HEK293 (cell line): ENCODE results near the gene NRL.

ENCODE experiments used
- CTCF ChIA-PET: fragments of 350-600 bp; formaldehyde crosslinking; extraction: SDS; loops from one replicate; lab custom pipeline; 2021; ENCODE audit warnings: antibody characterized with exemption; lab: Yijun Ruan, JAX
- POLR2A ChIA-PET: fragments of 300-600 bp; formaldehyde crosslinking; extraction: SDS; loops from one replicate; lab custom pipeline; 2020; ENCODE audit warnings: antibody characterized with exemption, inconsistent platforms; lab: Yijun Ruan, JAX
- H3K27ac ChIP-seq: fragments of 200-500 bp; sonication (Bioruptor generic); 2 replicates; pipeline ENCODE4 v1.5.1; 2014; ENCODE audit warnings: low read depth, low read length, control low read depth, inconsistent platforms; ENCODE audit errors: extremely low read depth
- H3K36me3 ChIP-seq, 2 experiments: fragments of 200-500 bp in 1 of 2; sonication (Bioruptor generic) in 1 of 2; 1 replicate in 1 of 2; 2 replicates in 1 of 2; pipeline ENCODE4 v1.5.1; 2014 to 2017; ENCODE audit warnings: inconsistent platforms in 2 of 2, low read length in 2 of 2; ENCODE audit not compliant: control insufficient read depth in 2 of 2, insufficient read depth in 1 of 2
- H3K4me1 ChIP-seq: fragments of 200-500 bp; sonication (Bioruptor generic); 2 replicates; pipeline ENCODE4 v1.5.1; 2014; ENCODE audit warnings: mild to moderate bottlenecking, low read length, inconsistent platforms; ENCODE audit not compliant: control insufficient read depth, insufficient read depth
- H3K4me3 ChIP-seq: 2 replicates; pipeline ENCODE4 v1.5.1; 2011; ENCODE audit warnings: low read depth, mild to moderate bottlenecking, control low read depth, low read length, moderate library complexity
- H3K9me3 ChIP-seq: fragments of 200-500 bp; sonication (Bioruptor generic); 2 replicates; pipeline ENCODE4 v1.5.1; 2014; ENCODE audit warnings: low read depth, low read length, inconsistent platforms; ENCODE audit not compliant: control insufficient read depth, insufficient read depth
- BCL11B ChIP-seq: fragments of 450-650 bp; formaldehyde crosslinking; IDR thresholded peaks from 2 replicates; pipeline ENCODE4 v1.5.1; 2016; ENCODE audit warnings: low read depth, missing biosample characterization, missing genetic modification characterization
- EGR2 ChIP-seq: fragments of 450-650 bp; formaldehyde crosslinking; IDR thresholded peaks from 2 replicates; pipeline ENCODE4 v1.5.1; 2016; ENCODE audit warnings: low read depth, missing biosample characterization, missing genetic modification characterization
- GFI1B ChIP-seq: fragments of 450-650 bp; formaldehyde crosslinking; IDR thresholded peaks from 2 replicates; pipeline ENCODE4 v1.5.1; 2016; ENCODE audit warnings: missing biosample characterization, missing genetic modification characterization
- GLI2 ChIP-seq: fragments of 450-650 bp; formaldehyde crosslinking; IDR thresholded peaks from 2 replicates; pipeline ENCODE4; 2017; ENCODE audit warnings: missing biosample characterization, missing genetic modification characterization, low read depth, borderline replicate concordance
- YY2 ChIP-seq: fragments of 450-650 bp; formaldehyde crosslinking; IDR thresholded peaks from 2 replicates; pipeline ENCODE4 v1.5.1; 2016; ENCODE audit warnings: missing biosample characterization, missing genetic modification characterization
- ZBTB7A ChIP-seq: fragments of 450-650 bp; formaldehyde crosslinking; IDR thresholded peaks from 2 replicates; pipeline ENCODE4 v1.5.1; 2016; ENCODE audit warnings: low read depth, missing biosample characterization, missing genetic modification characterization
- ZNF133 ChIP-seq: fragments of 450-650 bp; formaldehyde crosslinking; IDR thresholded peaks from 2 replicates; pipeline ENCODE4 v1.5.1; 2016; ENCODE audit warnings: missing biosample characterization, missing genetic modification characterization
- ZNF146 ChIP-seq: fragments of 450-650 bp; formaldehyde crosslinking; IDR thresholded peaks from 2 replicates; pipeline ENCODE4 v1.5.1; 2016; ENCODE audit warnings: missing biosample characterization, missing genetic modification characterization
- ZNF175 ChIP-seq: fragments of 450-650 bp; formaldehyde crosslinking; IDR thresholded peaks from 2 replicates; pipeline ENCODE4 v1.5.1; 2016; ENCODE audit warnings: missing biosample characterization, missing genetic modification characterization
- ZNF23 ChIP-seq: fragments of 450-650 bp; formaldehyde crosslinking; IDR thresholded peaks from 2 replicates; pipeline ENCODE4 v1.5.1; 2016; ENCODE audit warnings: missing biosample characterization, missing genetic modification characterization, borderline replicate concordance
- ZNF335 ChIP-seq: fragments of 450-650 bp; formaldehyde crosslinking; conservative IDR thresholded peaks from 2 replicates; pipeline ENCODE4 v1.5.1; 2016; ENCODE audit warnings: missing biosample characterization, missing genetic modification characterization
- ZNF48 ChIP-seq: fragments of 450-650 bp; formaldehyde crosslinking; IDR thresholded peaks from 2 replicates; pipeline ENCODE4 v1.5.1; 2016; ENCODE audit warnings: missing biosample characterization, missing genetic modification characterization
- ZNF501 ChIP-seq: fragments of 450-650 bp; formaldehyde crosslinking; IDR thresholded peaks from 2 replicates; pipeline ENCODE4 v1.5.1; 2016; ENCODE audit warnings: missing biosample characterization, missing genetic modification characterization
- ZNF629 ChIP-seq: fragments of 450-650 bp; formaldehyde crosslinking; IDR thresholded peaks from 2 replicates; pipeline ENCODE4 v1.5.1; 2017; ENCODE audit warnings: missing biosample characterization, missing genetic modification characterization
- ZNF660 ChIP-seq: fragments of 450-650 bp; IDR thresholded peaks from 2 replicates; pipeline ENCODE4 v1.5.1; 2018; ENCODE audit warnings: missing biosample characterization, mild to moderate bottlenecking, missing genetic modification characterization
- ZNF747 ChIP-seq: fragments of 450-650 bp; formaldehyde crosslinking; IDR thresholded peaks from 2 replicates; pipeline ENCODE4 v1.5.1; 2016; ENCODE audit warnings: missing biosample characterization, missing genetic modification characterization
- ZNF777 ChIP-seq: fragments of 450-650 bp; formaldehyde crosslinking; IDR thresholded peaks from 2 replicates; pipeline ENCODE4 v1.5.1; 2017; ENCODE audit warnings: missing biosample characterization, missing genetic modification characterization, borderline replicate concordance
- ZNF785 ChIP-seq: fragments of 450-650 bp; formaldehyde crosslinking; IDR thresholded peaks from 2 replicates; pipeline ENCODE4 v1.5.1; 2016; ENCODE audit warnings: missing biosample characterization, missing genetic modification characterization
- TF ChIP-seq, protein P1 (sequence below): fragments of 450-650 bp; formaldehyde crosslinking; IDR thresholded peaks from 2 replicates; pipeline ENCODE4 v1.5.1; 2016; ENCODE audit warnings: missing biosample characterization, missing genetic modification characterization
- TF ChIP-seq, protein P2 (sequence below): fragments of 450-650 bp; formaldehyde crosslinking; IDR thresholded peaks from 2 replicates; pipeline ENCODE4 v1.5.1; 2017; ENCODE audit warnings: missing biosample characterization, missing genetic modification characterization
- TF ChIP-seq, protein P3 (sequence below): fragments of 450-650 bp; formaldehyde crosslinking; IDR thresholded peaks from 2 replicates; pipeline ENCODE4 v1.5.1; 2016; ENCODE audit warnings: missing biosample characterization, missing genetic modification characterization
- TF ChIP-seq, protein P4 (sequence below): fragments of 450-650 bp; formaldehyde crosslinking; IDR thresholded peaks from 2 replicates; pipeline ENCODE4 v1.5.1; 2016; ENCODE audit warnings: missing biosample characterization, missing genetic modification characterization
- TF ChIP-seq, protein P5 (sequence below): sonication (generic); formaldehyde crosslinking; IDR thresholded peaks from 2 replicates; pipeline ENCODE4 v1.8.1; 2022; ENCODE audit warnings: mild to moderate bottlenecking, moderate library complexity, missing genetic modification reagents
- TF ChIP-seq, protein P6 (sequence below): fragments of 450-650 bp; formaldehyde crosslinking; IDR thresholded peaks from 2 replicates; pipeline ENCODE4 v1.5.1; 2016; ENCODE audit warnings: missing biosample characterization, missing genetic modification characterization

NRL gene

DNA sequence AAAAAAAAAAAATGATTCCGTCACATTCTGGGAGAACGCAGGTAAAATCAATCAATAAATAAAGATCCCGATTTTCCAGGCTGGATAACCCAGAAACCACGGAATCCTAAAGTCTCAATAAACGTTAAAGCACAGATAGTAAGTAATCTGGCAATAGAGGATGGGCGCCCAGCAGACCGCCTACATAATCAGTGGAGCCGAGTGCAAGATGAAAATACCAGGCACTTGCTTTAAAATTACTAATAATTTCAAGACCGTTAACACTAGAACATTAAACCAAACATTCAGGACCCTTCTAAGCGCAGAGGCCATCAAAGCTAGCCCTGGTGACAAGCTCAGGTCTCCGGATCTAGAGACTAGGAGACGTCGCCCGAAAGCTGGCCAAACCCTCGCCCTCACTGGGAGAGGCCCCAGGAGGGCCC lies 1.4 kb downstream of the NRL start:
- TF ChIP-seq ZNF23 (tag by site-specific recombination) (no peak), ZNF146 (tag by site-specific recombination) (0 out of 2 replicates have a peak, but pooled peaks have one; percentile 1), ZNF747 (tag by site-specific recombination) (no peak), ZNF335 (peak; percentile 91), ZNF175 (tag by site-specific recombination) (no peak), YY2 (tag by site-specific recombination) (no peak), EGR2 (tag by site-specific recombination) (no peak)
- TF ChIP-seq, protein P1, sequence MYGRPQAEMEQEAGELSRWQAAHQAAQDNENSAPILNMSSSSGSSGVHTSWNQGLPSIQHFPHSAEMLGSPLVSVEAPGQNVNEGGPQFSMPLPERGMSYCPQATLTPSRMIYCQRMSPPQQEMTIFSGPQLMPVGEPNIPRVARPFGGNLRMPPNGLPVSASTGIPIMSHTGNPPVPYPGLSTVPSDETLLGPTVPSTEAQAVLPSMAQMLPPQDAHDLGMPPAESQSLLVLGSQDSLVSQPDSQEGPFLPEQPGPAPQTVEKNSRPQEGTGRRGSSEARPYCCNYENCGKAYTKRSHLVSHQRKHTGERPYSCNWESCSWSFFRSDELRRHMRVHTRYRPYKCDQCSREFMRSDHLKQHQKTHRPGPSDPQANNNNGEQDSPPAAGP (tag by site-specific recombination) = no peak
- TF ChIP-seq, protein P2, sequence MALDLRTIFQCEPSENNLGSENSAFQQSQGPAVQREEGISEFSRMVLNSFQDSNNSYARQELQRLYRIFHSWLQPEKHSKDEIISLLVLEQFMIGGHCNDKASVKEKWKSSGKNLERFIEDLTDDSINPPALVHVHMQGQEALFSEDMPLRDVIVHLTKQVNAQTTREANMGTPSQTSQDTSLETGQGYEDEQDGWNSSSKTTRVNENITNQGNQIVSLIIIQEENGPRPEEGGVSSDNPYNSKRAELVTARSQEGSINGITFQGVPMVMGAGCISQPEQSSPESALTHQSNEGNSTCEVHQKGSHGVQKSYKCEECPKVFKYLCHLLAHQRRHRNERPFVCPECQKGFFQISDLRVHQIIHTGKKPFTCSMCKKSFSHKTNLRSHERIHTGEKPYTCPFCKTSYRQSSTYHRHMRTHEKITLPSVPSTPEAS (tag by site-specific recombination) = no peak
- CTCF ChIA-PET = interaction anchor here (1.3 to 2.4 kb wide), 5 partner anchors 18 to 55 kb away, joined by 4 to 13 read pairs (median 13); partner anchors contain the start of genes IRF9 and PCK2
- H3K4me1 ChIP-seq = no peaks in the 10 kb centered on the region
- POLR2A ChIA-PET = interaction anchor here (0.7 to 8.3 kb wide), 10 partner anchors 11 to 158 kb away, joined by 4 to 163 read pairs (median 10); partner anchors contain the start of genes CHMP4A, EMC9, IRF9 and PCK2
- H3K27ac ChIP-seq = peak overlapping the region; percentile 94
- H3K36me3 ChIP-seq = peaks cover 0 to 21% of the 10 kb centered on the region in 2 experiments; a peak in 1 of 3 replicates
- peak overlapping the region; percentile 98 for H3K4me3 ChIP-seq
- no peaks in the 10 kb centered on the region for H3K9me3 ChIP-seq

DNA sequence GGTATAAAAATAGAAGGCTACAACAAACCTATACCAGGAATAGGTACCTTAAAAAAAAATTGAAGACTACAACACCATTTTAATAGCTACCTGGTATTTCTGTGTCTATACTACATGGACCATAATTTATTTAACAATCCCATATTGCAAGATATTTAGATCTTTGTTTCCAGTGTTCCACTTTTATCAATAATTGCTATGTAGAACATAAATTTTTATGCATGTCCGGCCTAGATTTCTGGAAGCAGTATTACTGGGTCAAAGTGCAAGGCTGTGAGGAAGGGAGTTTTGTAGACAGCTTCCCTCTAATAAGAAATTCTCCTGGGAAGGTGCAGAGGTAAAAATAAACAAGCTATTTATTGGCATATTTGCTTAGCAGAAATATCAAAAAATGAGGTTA lies 4.2 kb downstream of the NRL start:
- TF ChIP-seq ZNF501 (tag by site-specific recombination) (no peak), ZNF660 (tag by site-specific recombination) (no peak), ZNF629 (tag by site-specific recombination) (no peak), ZNF785 (tag by site-specific recombination) (no peak), EGR2 (tag by site-specific recombination) (no peak), GFI1B (tag by site-specific recombination) (no peak), ZNF133 (tag by site-specific recombination) (no peak), GLI2 (tag by site-specific recombination) (no peak), BCL11B (tag by site-specific recombination) (no peak), ZNF48 (no peak), ZBTB7A (no peak), ZNF777 (tag by site-specific recombination) (no peak)
- TF ChIP-seq, protein P3, sequence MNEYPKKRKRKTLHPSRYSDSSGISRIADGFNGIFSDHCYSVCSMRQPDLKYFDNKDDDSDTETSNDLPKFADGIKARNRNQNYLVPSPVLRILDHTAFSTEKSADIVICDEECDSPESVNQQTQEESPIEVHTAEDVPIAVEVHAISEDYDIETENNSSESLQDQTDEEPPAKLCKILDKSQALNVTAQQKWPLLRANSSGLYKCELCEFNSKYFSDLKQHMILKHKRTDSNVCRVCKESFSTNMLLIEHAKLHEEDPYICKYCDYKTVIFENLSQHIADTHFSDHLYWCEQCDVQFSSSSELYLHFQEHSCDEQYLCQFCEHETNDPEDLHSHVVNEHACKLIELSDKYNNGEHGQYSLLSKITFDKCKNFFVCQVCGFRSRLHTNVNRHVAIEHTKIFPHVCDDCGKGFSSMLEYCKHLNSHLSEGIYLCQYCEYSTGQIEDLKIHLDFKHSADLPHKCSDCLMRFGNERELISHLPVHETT (tag by site-specific recombination) = no peak
- TF ChIP-seq, protein P4, sequence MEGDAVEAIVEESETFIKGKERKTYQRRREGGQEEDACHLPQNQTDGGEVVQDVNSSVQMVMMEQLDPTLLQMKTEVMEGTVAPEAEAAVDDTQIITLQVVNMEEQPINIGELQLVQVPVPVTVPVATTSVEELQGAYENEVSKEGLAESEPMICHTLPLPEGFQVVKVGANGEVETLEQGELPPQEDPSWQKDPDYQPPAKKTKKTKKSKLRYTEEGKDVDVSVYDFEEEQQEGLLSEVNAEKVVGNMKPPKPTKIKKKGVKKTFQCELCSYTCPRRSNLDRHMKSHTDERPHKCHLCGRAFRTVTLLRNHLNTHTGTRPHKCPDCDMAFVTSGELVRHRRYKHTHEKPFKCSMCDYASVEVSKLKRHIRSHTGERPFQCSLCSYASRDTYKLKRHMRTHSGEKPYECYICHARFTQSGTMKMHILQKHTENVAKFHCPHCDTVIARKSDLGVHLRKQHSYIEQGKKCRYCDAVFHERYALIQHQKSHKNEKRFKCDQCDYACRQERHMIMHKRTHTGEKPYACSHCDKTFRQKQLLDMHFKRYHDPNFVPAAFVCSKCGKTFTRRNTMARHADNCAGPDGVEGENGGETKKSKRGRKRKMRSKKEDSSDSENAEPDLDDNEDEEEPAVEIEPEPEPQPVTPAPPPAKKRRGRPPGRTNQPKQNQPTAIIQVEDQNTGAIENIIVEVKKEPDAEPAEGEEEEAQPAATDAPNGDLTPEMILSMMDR (tag by site-specific recombination) = no peak
- TF ChIP-seq, protein P5, sequence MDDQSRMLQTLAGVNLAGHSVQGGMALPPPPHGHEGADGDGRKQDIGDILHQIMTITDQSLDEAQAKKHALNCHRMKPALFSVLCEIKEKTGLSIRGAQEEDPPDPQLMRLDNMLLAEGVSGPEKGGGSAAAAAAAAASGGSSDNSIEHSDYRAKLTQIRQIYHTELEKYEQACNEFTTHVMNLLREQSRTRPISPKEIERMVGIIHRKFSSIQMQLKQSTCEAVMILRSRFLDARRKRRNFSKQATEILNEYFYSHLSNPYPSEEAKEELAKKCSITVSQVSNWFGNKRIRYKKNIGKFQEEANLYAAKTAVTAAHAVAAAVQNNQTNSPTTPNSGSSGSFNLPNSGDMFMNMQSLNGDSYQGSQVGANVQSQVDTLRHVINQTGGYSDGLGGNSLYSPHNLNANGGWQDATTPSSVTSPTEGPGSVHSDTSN (CRISPR knock-in tag) = no peak
- TF ChIP-seq, protein P6, sequence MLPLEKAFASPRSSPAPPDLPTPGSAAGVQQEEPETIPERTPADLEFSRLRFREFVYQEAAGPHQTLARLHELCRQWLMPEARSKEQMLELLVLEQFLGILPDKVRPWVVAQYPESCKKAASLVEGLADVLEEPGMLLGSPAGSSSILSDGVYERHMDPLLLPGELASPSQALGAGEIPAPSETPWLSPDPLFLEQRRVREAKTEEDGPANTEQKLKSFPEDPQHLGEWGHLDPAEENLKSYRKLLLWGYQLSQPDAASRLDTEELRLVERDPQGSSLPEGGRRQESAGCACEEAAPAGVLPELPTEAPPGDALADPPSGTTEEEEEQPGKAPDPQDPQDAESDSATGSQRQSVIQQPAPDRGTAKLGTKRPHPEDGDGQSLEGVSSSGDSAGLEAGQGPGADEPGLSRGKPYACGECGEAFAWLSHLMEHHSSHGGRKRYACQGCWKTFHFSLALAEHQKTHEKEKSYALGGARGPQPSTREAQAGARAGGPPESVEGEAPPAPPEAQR (tag by site-specific recombination) = no peak
- TF ChIP-seq, all 188 proteins: peak for 0
- no peak overlapping the region for H3K4me3 ChIP-seq
- H3K9me3 ChIP-seq = no peaks in the 10 kb centered on the region
- H3K36me3 ChIP-seq = no peaks in the 10 kb centered on the region
- H3K27ac ChIP-seq = no peak overlapping the region
- POLR2A ChIA-PET = interaction anchor here (0.5 to 7.1 kb wide), 4 partner anchors 13 to 267 kb away, joined by 3 to 56 read pairs (median 6); partner anchors contain the start of gene PCK2
- H3K4me1 ChIP-seq = no peaks in the 10 kb centered on the region
- CTCF ChIA-PET = interaction anchor here (0.5 to 8.9 kb wide), 8 partner anchors 17 to 296 kb away, joined by 3 to 163 read pairs (median 4); partner anchors contain the start of genes EMC9, IRF9 and PCK2
